ENCODE results near the gene CD8B.
"Not testable (repeated sequence)": the region's sequence is repeated elsewhere in the genome, so short reads cannot be mapped to it uniquely, and the experiment has no call there.

CD8B gene

DNA sequence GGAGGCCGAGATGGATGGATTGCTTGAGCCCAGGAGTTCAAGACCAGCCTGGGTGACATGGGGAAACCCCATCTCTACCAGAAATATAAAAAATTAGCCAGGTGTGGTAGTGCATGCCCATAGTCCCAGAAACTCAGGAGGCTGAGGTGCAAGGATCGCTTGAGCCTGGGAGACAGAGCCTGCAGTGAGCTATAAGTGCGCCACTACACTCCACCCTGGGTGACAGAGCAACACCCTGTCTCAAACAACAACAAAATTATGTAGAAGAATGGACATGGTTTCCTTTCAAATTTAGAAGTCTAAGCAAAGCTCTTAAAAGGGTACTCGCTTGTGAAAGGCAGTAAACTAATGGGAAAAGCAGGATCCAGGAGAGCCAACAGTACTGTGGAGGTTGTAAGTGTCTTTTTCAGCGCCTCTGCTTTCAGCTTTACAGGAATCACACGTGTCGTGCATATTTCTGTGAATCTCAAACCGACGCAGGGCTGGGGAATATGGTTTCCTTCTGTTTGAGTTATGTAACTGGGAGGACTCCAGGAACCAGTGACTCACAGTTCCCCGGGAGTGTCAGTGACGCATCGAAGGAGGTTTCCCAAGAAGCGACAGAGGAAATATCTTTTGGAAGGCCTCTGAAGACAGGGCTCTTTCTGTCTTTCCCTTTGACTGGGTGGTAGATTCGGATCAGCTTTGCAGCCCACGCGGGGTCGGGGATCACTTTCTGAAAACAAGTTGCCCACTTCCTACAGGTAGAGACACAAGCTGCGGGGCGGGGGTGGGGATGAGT is 24.6 kb downstream of the CD8B start:
- not testable (repeated sequence) for DNase-seq (ENCODE audit: low spot score)

DNA sequence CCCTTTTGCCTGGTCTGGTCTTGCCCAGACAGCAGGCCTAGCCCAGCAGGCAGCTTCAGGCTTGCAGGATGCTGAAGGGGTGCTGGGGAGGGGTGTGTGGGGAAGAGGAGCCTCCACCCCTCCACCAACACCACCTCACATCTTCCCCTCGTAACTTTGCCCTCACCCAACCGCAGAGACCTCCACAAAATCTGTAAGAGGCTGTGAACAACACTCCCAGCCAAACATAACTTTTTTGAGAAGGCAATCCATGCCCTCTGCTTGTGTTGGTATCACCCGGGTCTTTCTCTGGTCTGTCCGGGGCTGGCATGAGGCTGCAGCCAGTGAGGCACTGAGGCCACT is 26.2 kb downstream of the CD8B start:
- DNase-seq (ENCODE audit: low spot score): not testable (repeated sequence)

DNA sequence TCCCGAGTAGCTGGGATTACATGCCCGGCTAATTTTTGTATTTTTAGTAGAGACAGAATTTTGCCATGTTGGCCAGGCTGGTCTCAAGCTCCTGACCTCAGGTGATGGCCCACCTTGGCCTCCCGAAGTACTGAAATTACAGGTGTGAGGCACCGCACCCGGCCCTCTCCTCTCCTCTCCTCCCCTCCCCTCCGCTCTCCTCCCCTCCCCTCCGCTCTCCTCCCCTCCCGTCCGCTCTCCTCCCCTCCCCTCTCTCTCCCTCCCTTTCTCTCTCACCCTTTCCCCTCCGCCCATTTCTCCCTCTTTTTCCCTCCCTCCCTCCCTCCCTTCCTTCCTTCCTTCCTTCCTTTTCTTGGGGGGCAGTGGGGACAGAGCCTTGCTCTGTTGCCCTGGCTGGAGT is 28.4 kb downstream of the CD8B start:
- DNase-seq (ENCODE audit: low spot score): no peak

DNA sequence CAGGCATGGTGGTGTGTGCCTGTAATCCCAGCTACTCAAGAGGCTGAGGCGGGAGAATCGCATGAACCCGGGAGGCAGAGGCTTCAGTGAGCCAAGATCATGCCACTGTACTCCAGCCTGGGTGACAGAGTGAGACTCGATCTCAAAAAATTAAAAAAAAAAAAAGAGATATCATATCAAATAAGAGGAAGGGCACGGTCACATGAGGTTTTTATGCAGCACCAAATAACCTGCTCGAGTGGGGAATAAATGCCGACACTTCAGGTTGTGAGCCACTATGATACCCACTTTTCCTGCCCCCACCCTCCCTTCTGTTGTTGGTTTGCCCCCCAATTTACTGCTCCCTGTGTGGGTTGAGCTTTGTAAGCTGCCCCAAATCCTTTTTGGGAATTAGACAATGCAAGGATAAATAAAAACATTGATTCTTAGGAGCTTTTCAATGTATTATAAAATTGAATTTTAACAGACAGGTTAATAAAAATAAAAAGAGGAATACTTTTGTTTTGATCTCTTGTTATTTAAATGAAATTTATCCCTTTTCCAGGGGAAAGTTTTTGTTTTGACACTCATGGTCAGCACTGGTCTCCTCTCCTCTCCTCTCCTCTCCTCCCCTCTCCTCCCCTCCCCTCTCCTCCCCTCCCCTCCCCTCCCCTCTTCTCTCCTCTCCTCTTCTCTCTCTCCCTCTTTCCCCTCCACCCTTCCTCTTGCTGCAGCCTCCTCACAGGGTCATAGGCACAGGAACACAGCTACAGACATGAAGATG is 29.2 kb downstream of the CD8B start:
- DNase-seq (ENCODE audit: low spot score): no peak

DNA sequence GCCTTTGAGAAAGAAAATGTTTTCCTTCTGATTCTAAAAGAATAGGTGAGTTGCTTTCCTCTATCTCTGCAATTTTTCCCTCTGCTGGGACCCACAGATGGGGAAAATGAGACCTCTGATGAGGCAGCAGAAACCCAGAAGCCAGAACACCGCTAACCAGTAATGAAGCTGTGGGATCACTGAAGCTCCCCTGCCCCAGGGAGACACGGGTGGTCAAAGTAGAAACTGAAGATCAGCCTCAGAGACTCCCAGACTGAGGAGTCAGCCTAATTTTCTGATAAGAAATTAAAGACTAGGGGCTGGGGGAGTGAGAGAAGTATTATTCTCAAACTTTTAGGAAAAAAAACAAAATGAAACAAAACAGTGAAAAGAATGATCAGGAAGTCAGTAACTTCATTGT is 30.1 kb downstream of the CD8B start:
- DNase-seq (ENCODE audit: low spot score): no peak

DNA sequence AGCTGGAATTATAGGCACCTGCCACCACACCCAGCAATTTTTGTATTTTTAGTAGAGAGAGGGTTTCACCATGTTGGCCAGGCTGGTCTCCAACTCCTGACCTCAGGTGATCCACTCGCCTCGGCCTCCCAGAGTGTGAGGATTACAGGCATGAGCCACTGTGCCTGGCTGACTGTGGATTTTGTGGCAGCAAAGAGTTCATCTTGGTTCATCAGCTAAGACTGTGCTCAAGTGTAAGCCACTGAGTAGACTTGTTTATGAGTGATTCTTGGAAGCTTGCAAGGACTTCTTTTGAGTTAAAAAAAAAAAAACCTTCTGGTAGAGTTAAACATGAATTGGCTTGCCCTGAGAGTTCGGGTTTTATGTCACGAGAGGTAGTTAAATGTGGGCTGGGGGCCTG is 34.7 kb downstream of the CD8B start:
- no peak for DNase-seq (ENCODE audit: low spot score)

DNA sequence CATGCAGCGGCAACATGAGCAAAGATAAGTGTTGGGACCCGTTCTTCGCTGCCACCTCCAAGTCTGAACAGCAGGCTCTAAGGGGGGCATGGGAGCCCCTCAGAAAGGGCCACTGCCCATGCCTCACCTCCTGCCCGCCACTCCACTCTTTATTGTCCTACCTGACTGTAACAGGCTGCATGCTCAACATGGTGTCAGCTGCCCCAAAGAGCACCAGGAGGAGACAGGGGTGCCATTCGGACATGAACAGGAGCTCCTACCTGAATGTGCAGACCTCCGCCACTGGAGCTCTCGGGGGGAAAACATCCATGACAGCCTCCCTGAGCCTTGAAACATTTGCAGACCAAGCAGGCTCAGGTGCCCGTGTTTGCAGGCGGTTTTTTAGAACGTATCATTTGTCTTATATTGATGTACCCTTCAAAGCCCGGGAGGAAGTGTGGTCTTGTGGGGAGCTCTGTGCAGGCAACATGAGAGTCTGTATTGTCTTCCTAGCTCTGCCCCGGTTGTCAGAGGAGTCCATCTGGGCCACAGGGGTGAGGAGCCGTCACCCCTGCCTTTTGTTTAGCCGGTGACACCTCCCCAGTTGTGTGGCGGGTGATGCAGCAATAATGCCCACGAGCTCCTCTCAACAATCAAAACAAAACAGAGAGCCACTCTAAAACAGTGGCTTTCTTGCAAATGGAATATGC is 35.8 kb downstream of the CD8B start:
- no peak for DNase-seq (ENCODE audit: low spot score)

DNA sequence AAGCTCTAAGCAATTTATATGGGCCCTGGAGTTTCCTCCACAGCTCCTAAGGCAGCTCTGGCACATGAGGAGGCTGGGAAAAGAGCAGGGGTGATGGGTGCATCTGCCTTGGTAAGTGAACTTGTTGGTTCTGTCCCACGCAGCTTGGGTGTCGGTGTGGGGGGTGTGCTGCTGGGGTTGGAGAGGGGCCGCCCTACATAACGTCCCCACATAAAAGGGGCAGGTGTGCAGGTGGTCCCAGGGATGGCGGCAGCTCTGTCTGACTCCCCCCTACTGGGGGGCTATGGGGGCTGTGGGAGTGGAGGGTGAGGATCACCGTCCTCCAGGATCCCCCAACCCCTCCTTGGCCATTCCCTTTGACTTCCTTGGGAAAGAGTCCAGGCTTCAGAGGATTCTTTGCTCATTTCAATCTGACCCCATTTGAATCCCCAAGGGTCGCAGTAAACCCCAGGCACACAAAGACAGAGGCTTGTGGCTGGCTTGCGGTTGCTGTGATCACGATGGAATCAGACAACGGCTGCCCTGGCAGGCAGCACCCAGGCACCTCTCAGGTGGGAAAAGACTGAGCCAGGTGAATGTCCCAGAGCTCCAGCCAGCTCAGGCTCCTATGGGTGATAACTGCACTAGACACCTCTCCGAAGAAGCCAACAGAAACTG is 36.5 kb downstream of the CD8B start:
- no peak for DNase-seq (ENCODE audit: low spot score)

DNA sequence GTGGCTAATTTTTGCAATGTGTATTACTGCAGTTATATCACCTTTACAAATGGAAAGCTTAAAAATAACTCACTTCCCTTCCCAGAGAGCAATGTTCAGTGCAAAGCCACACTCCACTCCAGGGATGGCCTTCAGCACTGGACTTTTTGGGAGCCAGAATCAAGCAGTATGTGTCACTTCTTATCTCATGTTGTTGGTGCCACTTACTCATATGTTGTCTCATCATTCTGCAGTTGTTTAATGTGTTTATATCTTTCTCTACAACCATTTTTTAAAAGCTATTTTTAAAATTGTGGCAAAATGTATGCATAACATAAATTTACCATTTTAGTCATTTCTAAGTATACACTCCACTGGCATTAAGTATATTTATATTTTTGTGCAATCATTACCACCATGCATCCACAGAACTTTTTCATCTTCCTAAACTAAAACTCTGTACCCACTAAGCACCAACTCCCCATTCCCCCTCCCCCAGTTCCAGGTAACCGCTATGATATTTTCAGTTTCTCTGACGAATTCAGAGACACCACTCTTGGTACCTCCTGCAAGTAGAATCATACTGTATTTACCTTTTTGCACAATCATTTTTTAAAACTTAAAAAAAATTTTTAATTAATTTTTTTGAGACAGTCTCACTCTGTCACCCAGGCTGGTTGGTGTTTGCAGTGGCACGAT is 38.9 kb downstream of the CD8B start:
- DNase-seq (ENCODE audit: low spot score): no peak

DNA sequence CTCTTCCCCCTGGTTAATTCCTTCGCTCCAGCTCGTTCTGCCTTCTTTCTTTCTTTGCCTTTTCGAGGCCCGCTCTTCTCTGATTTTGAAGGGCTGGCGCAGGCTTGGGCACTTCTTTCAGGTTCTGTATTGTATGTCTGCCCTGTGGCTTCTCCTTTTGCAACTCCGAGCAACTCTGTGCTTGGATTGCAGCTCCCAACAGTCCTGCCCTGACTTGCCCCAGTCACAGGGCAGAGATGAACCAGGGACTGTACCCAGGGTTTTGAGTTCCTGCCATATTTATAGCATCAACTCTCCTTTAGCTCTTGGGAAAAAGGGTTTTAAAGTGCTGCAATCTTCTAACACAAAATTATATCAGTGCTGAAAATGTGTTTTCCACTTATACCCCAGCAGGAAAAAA is 39.8 kb downstream of the CD8B start:
- no peak for DNase-seq (ENCODE audit: low spot score)

DNA sequence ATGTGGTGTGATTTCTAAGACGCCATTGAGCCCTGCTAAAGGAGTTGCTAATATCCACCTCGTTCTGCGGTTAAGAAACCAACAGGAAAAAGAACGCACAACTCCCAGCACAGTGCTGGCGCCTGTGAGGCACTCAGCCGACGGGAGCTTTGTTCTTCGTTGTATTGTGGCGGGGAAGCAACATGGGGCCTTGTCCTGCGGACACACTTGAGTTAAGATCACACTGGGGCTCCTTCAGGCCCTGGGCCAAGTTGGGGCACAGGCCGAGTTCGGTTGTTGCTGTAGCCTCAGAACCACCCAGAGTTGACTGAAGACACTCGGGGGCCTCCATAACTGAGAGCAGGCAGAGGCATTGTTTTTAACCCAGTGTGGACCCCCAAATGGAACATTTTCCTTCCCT is 40.4 kb downstream of the CD8B start:
- no peak for DNase-seq (ENCODE audit: low spot score)

DNA sequence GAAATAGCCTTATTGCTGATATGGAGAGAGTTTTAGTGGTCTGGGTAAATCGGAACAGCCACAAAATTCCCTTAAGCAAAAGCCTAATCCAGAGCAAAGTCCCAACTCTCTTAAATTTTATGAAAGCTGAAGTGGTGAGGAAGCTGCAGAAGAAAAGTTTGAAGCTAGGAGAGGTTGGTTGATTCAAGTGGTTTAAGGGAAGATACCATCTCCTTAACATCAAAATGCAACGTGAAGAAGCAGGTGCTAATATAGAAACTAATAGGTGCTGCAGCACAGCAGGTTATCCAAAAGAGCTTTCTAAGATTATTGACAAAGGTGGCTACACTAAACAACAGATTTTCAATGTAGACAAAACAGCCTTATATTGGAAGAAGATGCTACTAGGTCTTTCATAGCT is 42.7 kb downstream of the CD8B start:
- no peak for DNase-seq (ENCODE audit: low spot score)

DNA sequence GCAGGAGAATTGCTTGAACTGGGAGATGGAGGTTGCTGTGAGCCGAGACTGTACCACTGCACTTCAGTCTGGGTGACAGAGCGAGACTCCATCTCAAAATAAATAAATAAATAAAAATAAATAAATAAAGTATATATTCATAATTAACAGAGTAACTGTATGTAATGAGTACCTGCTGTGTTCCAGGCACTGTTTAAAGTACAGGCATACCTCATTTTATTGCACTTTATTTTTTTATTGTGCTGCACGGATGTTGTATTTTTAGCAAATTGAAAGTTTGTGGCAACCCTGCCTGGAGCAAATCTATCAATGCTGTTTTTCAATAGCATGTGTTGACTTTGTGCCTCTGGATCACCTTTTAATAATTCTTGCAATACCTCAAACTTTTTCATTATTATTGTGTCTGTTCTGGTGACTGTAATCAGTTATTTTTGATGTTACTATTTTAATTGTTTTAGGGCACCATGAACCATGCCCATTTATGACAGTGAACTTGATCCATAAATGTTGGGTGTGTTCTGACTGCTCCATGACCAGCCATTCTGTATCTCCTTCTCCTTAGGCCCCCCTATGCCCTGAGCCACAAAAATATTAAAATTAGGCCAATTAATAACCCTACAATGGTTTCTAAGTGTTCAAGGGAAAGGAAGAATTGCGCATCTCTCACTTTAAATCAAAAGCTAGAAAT is 43.4 kb downstream of the CD8B start:
- DNase-seq (ENCODE audit: low spot score): no peak

DNA sequence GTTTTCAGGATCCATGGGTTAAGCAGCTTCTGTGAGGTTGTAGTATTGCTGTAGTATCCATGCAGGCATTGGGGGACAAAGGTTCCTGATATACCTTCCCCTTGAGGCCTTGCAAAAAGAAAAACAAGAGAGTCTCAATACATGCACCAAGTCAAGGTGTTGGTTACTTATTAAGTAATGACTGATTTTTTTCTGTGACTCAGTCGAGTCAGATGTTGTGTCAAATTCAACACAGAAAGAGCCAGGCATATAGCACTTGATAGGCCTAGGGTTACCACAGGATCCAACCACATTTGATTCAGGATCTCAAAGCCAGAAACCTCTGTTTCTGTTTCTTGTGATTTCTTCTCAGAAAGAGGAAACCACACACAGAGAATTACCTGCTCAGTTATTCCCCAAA is 46.1 kb downstream of the CD8B start:
- no peak for DNase-seq (ENCODE audit: low spot score)

DNA sequence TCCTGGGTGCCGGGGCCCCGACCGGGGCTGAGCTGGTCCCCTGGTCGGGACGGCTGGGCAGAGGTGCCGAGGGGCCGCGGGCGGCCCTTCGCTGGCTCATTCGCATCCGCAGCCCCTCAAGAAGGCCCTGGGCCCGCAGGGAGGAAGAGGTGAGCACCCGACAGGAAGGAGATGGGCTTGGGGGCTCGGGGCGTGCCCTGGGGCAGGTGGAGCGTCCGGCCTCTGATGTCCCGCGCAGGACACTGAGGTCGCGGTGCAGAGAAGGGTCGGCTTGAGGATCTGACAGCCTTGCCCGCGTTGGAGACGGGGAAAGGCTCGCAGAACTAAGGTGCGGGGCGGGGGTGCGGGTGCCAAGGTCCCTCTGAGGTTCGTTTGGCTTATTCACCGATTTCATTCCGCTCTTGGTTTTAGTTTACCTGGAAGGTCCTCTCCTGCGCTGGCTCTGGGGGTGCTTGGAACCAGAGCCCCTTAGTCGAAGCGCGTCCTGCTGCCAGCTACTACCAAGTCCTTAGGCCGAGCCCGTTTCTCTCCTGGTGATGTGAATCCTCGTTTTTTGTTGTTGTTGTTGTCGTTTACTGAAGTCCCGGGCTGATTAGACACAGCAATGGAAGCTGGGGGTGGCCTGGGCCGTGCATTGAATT is 52.1 kb downstream of the CD8B start:
- DNase-seq (ENCODE audit: low spot score): no peak

DNA sequence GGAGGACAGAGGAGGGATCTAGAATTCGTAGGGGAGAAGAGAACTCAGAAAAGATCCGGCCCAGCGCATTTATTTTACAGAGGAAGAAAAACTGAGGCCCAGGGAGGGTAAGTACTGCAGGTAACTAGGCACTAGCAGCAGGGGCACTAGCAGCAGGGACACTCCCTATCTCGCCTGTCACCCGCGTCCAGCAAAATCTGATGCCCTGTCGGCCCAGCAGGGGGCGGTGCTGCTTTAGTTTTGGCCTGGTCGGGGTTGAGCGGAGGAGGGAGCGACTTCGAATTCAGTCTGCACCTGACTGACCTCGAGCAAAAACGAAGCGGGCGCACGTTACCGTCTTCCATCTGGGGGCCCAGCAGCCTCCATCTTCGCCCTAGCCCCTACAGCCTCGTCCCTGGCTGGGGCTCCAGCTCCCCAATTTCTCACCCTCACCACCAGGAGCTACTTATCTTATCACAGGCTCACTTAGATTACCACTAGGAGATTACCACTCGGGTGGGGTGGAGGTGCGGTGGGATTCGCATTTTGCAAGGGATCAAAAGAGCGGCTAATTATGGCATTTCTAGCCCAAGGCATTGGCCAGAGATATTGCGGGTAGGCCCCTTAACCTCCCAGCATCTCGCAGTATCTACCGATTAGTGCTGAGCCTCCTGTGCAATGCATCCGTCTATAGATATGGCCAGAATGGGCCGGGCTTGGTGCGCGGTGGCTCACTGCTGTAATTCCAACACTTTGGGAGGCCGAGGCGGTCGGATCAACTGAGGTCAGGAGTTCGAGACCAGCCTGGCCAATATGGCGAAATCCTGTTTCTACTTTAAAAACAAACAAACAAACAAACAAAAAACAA is 53.1 kb downstream of the CD8B start:
- DNase-seq (ENCODE audit: low spot score): peak; percentile 95

DNA sequence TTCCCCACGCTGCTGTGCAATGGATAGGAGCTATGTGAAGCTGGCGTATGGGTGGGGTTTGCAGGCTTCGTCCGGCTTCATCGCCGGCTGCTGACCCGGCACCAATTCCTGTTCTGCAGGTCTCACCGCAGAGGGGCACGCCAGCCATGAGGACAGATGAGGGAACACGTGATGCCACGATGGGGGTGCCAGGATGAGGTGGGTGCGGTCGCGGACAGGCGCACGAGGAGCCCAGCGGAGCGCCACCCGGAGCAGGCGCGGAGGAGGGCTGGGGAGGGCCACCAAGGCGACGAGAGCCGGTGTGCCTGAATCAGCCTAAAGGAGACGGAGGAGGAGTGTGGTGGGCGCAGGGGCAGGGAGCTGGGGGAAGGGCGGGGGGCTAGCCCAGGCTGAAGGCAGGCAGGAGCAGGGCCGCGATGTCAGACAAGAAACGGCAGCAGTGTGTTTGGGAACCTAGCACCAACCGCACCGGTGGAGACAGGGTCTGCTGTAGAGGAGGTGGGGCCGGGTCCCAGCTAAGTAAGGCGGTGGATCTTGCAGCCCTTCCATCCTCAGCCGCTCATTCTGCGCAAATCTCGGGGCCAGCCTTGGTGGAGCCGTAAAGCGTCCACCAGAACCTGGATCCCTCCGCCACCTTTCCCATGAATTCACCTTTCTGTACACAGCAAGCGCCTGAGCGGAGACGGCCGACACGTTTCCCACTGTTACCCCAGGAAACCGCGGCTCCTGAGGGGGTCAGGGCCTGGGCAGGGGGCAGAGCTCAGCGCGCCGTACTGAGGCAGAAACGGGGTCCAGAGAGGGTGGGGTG is 54.0 kb downstream of the CD8B start:
- DNase-seq (ENCODE audit: low spot score): peak; percentile 74

DNA sequence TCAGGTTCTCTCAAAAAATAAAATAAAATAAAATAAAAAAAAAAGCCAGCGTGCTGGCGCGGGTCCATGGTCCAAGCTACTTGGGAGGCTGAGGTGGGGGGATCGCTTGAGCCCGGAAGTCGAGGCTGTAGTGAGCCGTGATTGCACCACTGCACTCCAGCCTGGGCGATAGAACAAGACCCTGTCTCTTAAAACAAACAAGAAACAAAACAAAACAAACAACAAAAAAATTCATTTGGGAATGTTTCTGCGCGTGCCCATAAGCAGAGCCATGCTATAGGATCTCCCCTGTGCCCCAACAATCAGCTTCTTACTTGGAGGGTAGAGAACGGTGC is 54.6 kb downstream of the CD8B start:
- DNase-seq (ENCODE audit: low spot score): no peak
